Osteoblast (primary cell): Measurements from ENCODE around the gene MS4A5. TPM values are rescaled to one million over a fixed set of nuclear protein-coding genes. Genes with fewer than 3 reads are reported as not detected.

Experiments
- DNase-seq: peaks from one replicate; pipeline ENCODE4 v3.0.0; 2011; ENCODE audit warnings: low spot score, mixed read lengths; ENCODE audit not compliant: insufficient read length; ENCODE audit errors: missing footprints
- H2AFZ ChIP-seq: 2 replicates; pipeline ENCODE4 v1.6.0; 2011; ENCODE audit warnings: mild to moderate bottlenecking, low read length
- H3K27ac ChIP-seq: 2 replicates; pipeline ENCODE4 v1.5.1; 2011; ENCODE audit warnings: mild to moderate bottlenecking, low read depth, low read length, moderate library complexity
- H3K27me3 ChIP-seq: 2 replicates; pipeline ENCODE4 v1.6.0; 2012; ENCODE audit warnings: mild to moderate bottlenecking, control low read depth, inconsistent platforms, low read length, moderate library complexity; ENCODE audit not compliant: insufficient read depth
- H3K36me3 ChIP-seq: 2 replicates; pipeline ENCODE4 v1.5.1; 2011; ENCODE audit warnings: mild to moderate bottlenecking, low read length, control low read depth, moderate library complexity; ENCODE audit not compliant: insufficient read depth
- H3K4me1 ChIP-seq: 2 replicates; pipeline ENCODE4 v1.5.1; 2011; ENCODE audit warnings: mild to moderate bottlenecking, low read length, control low read depth, moderate library complexity; ENCODE audit not compliant: insufficient read depth
- H3K4me2 ChIP-seq: 2 replicates; pipeline ENCODE4 v1.6.0; 2011; ENCODE audit warnings: mild to moderate bottlenecking, low read length; ENCODE audit not compliant: insufficient read depth
- H3K4me3 ChIP-seq: fragments of 200-600 bp; sonication (generic); 3 replicates; pipeline ENCODE4 v1.5.1; 2012; ENCODE audit warnings: mild to moderate bottlenecking, low read length, inconsistent platforms; ENCODE audit not compliant: insufficient read depth
- H3K79me2 ChIP-seq: 2 replicates; pipeline ENCODE4 v1.6.0; 2012; ENCODE audit warnings: mild to moderate bottlenecking, low read length, control low read depth, inconsistent platforms; ENCODE audit not compliant: insufficient read depth
- H3K9me3 ChIP-seq: 2 replicates; pipeline ENCODE4 v1.5.1; 2011; ENCODE audit warnings: low read depth, low read length, control low read depth
- H4K20me1 ChIP-seq: 2 replicates; pipeline ENCODE4 v1.6.0; 2012; ENCODE audit warnings: mild to moderate bottlenecking, low read length, control low read depth; ENCODE audit not compliant: insufficient read depth
- total RNA-seq: library from RNA; depleted of rRNA; stranded (reverse); fragments of >200 nt; gene quantifications from 2 replicates; pipeline ENCODE4 v1.2.3, GENCODE V29; 2012
- TF ChIP-seq, protein P1 (sequence below): IDR thresholded peaks from 2 replicates; pipeline ENCODE4 v1.5.1; 2011; ENCODE audit warnings: mild to moderate bottlenecking, low read depth, low read length, moderate library complexity; ENCODE audit errors: extremely low read depth

Gene MS4A5
- total RNA-seq = not detected in 2 replicates

- no peak within 1 kb of the TSS for H2AFZ ChIP-seq
- TF ChIP-seq, protein P1, sequence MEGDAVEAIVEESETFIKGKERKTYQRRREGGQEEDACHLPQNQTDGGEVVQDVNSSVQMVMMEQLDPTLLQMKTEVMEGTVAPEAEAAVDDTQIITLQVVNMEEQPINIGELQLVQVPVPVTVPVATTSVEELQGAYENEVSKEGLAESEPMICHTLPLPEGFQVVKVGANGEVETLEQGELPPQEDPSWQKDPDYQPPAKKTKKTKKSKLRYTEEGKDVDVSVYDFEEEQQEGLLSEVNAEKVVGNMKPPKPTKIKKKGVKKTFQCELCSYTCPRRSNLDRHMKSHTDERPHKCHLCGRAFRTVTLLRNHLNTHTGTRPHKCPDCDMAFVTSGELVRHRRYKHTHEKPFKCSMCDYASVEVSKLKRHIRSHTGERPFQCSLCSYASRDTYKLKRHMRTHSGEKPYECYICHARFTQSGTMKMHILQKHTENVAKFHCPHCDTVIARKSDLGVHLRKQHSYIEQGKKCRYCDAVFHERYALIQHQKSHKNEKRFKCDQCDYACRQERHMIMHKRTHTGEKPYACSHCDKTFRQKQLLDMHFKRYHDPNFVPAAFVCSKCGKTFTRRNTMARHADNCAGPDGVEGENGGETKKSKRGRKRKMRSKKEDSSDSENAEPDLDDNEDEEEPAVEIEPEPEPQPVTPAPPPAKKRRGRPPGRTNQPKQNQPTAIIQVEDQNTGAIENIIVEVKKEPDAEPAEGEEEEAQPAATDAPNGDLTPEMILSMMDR = no peak
- no peaks in the 10 kb centered on the region for H3K4me1 ChIP-seq
- no peaks in the 10 kb centered on the region for H3K79me2 ChIP-seq
- H3K36me3 ChIP-seq = no peaks in the 10 kb centered on the region
- no peaks in the 10 kb centered on the region for H4K20me1 ChIP-seq
- DNase-seq = no peak
- H3K4me3 ChIP-seq = no peak within 1 kb of the TSS
- H3K27me3 ChIP-seq = no peaks in the 10 kb centered on the region
- no peak within 1 kb of the TSS for H3K4me2 ChIP-seq
- no peak within 1 kb of the TSS for H3K27ac ChIP-seq
- no peaks in the 10 kb centered on the region for H3K9me3 ChIP-seq
Measured at GRCh38 chr11:60429272-60429671, at the start of gene MS4A5. TSS of gene MS4A5 (plus strand) at chr11:60429572. CDS start at chr11:60429675, 103 bp downstream.

DNA sequence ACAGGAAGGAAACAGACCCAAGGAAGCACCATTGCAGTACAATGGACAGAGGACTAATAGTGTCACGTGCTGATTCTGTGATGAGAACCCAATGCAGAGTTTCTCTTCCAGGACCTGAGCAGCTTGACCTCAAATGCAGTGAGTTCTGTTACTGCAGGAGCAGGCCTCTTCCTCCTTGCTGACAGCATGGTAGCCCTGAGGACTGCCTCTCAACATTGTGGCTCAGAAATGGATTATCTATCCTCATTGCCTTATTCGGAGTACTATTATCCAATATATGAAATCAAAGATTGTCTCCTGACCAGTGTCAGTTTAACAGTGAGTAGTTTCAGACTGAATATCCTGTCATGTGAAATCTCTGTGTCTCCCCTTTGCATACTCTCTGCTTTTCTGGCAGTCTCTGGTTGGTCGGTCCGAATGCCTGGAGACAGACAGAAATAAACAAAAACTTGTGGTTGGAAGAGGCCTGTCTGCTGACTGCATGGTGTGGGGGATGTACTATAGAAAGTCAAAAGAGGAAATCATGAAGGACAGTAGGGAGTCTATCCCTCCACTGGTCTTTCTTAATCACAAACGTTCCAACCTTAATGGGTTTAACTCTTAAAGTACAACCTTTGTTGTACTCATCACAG, 40.0 kb upstream of the MS4A5 start:
- Histone ChIP-seq H3K4me3 (no peak overlapping the region), H3K79me2 (no peaks in the 10 kb centered on the region), H3K4me2 (no peak overlapping the region), H3K9me3 (peaks cover 2% of the 10 kb centered on the region), H3K4me1 (no peaks in the 10 kb centered on the region), H3K27me3 (no peaks in the 10 kb centered on the region), H3K36me3 (no peaks in the 10 kb centered on the region), H2AFZ (no peak overlapping the region), H3K27ac (no peak overlapping the region), H4K20me1 (no peaks in the 10 kb centered on the region)
- no peak for DNase-seq
- TF ChIP-seq, protein P1 = no peak

DNA sequence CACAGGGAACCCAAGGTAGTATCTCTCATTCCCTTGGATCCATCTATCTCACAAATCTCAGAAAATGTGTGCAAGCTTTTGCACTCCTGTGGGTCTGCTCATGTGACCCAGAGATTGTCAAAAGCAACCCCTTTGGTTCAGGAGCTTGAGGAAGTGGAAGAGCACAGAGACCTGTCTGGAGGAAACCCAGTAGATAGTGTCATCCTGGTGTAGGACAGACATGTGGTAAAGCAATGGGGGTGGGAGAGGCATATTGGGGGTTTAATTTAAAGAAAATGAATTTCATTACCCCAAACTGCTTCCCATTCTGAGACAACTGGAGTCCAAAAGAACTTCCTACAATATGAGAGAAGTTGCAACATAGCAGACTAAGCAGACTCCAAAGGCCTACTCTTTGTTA, 39.0 kb upstream of the MS4A5 start:
- Histone ChIP-seq H3K36me3 (no peaks in the 10 kb centered on the region), H3K27ac (no peak overlapping the region), H2AFZ (no peak overlapping the region), H3K9me3 (peaks cover 2% of the 10 kb centered on the region), H4K20me1 (no peaks in the 10 kb centered on the region), H3K4me2 (no peak overlapping the region), H3K4me3 (no peak overlapping the region), H3K79me2 (no peaks in the 10 kb centered on the region), H3K4me1 (no peaks in the 10 kb centered on the region), H3K27me3 (no peaks in the 10 kb centered on the region)
- TF ChIP-seq, protein P1 = no peak
- no peak for DNase-seq

DNA sequence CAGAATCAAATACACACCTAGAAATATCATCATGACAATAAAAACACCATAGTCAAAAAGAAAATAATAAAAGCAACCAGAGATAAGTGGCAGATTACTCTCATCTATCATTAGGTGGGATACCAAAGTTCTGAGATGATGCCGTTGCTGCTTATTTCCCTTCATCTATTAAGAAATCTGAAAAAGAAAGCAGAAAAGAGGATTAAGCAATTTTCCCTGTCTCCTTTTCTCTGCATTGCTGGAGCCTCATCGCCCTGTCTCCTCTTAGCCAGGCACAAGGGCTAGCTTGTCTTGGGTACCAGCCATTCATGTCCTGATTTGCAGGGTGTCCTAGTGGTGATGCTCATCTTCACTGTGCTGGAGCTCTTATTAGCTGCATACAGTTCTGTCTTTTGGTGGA, 37.0 kb upstream of the MS4A5 start:
- Histone ChIP-seq H4K20me1 (no peaks in the 10 kb centered on the region), H2AFZ (no peak overlapping the region), H3K4me2 (no peak overlapping the region), H3K27ac (no peak overlapping the region), H3K36me3 (no peaks in the 10 kb centered on the region), H3K79me2 (no peaks in the 10 kb centered on the region), H3K4me3 (no peak overlapping the region), H3K4me1 (no peaks in the 10 kb centered on the region), H3K27me3 (no peaks in the 10 kb centered on the region), H3K9me3 (peaks cover 2% of the 10 kb centered on the region)
- TF ChIP-seq, protein P1 = no peak
- DNase-seq = no peak
